Gastrocnemius medialis (tissue), 4 donors: ENCODE results near the gene APP.

Experiments used
- CTCF ChIP-seq, 5 experiments: fragments of 450-650 bp in 3 of 5; fragments of 200-600 bp in 2 of 5; sonication (generic) in 2 of 5; IDR thresholded peaks in 4 of 5; conservative IDR thresholded peaks in 1 of 5; 1 replicate in 4 of 5; 2 replicates in 1 of 5; pipeline ENCODE4 v1.5.1; 2016 to 2019; ENCODE audit warnings: antibody characterized with exemption in 5 of 5, mild to moderate bottlenecking in 3 of 5, moderate library complexity in 3 of 5
- POLR2A ChIP-seq, 2 donors: fragments of 450-650 bp; IDR thresholded peaks; one replicate each; pipeline ENCODE4 v1.6.1; 2017; ENCODE audit warnings: antibody characterized with exemption in 2 of 2, mild to moderate bottlenecking in 2 of 2, moderate library complexity in 2 of 2

- TF ChIP-seq CTCF (IDR thresholded peaks at IDR 0.05 in 4 of 5, conservative IDR thresholded peaks at IDR 0.05 in 1 of 5) = no peak
- no peak for TF ChIP-seq POLR2A (IDR thresholded peaks at IDR 0.05)
These were observed 52.6 kb downstream of the APP start for GRCh38 chr21:26117972-26118367.
